Ovary (tissue), 3 donors: ENCODE results near the gene ADGRG3.

Source experiments
- CTCF ChIP-seq, 3 donors: fragments of 450-650 bp in 2 of 3; fragments of 200-600 bp in 1 of 3; IDR thresholded peaks; one replicate each; pipeline versions ENCODE4 v1.5.1 to v1.8.0; 2016 to 2022; ENCODE audit warnings: antibody characterized with exemption in 3 of 3, mild to moderate bottlenecking in 1 of 3
- POLR2A ChIP-seq: fragments of 450-650 bp; IDR thresholded peaks from one replicate; pipeline ENCODE4 v1.6.1; 2017; ENCODE audit warnings: antibody characterized with exemption, mild to moderate bottlenecking, moderate library complexity
- donor health status: DM: no; HTN: no; CAD: no.

GRCh38 chr16:57640612-57641011 is 27.5 kb upstream of the ADGRG3 start:
- TF ChIP-seq CTCF (IDR thresholded peaks at IDR 0.05), result no peak
- TF ChIP-seq POLR2A, result no peak
